HFF-Myc (cell line): ENCODE measurements around the gene HOTAIR.

Experiments used
- DNase-seq: peaks from one replicate; pipeline ENCODE4 v3.0.0-alpha.2; 2011; ENCODE audit warnings: low read depth; ENCODE audit errors: extremely low read depth
- H3K4me3 ChIP-seq: replicated peaks from 2 replicates; pipeline ENCODE4 v1.5.1; 2011; ENCODE audit warnings: low read depth, mild to moderate bottlenecking, control low read depth, low read length
- TF ChIP-seq, protein P1 (sequence below): IDR thresholded peaks from 2 replicates; pipeline ENCODE4 v1.5.1; 2012; ENCODE audit warnings: mild to moderate bottlenecking, low read depth, low read length, control low read depth; ENCODE audit errors: missing control alignments

HOTAIR gene

DNA sequence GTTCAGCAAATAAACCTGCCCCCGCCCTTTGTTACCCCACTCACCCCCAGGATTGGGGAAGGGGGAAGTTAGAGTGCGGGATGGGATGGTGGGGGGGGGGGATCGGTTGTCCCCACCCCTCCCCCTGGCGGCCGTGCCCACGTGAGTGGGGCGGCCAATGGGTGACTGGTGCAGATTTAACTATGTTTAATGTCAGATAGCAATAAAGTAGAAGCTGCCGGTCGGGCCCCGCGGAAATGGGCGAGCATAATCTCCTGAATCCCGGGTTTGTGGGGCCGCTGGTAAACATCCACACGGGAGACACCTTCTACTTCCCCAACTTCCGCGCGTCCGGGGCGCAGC, 20.1 kb downstream of the HOTAIR start, which contains the start of gene HOXC12:
Gene HOXC12 (plus strand): TSS at position 210 of the 342 bp plus-strand sequence. CDS start 27 bp downstream, at position 237.
- TF ChIP-seq, protein P1, sequence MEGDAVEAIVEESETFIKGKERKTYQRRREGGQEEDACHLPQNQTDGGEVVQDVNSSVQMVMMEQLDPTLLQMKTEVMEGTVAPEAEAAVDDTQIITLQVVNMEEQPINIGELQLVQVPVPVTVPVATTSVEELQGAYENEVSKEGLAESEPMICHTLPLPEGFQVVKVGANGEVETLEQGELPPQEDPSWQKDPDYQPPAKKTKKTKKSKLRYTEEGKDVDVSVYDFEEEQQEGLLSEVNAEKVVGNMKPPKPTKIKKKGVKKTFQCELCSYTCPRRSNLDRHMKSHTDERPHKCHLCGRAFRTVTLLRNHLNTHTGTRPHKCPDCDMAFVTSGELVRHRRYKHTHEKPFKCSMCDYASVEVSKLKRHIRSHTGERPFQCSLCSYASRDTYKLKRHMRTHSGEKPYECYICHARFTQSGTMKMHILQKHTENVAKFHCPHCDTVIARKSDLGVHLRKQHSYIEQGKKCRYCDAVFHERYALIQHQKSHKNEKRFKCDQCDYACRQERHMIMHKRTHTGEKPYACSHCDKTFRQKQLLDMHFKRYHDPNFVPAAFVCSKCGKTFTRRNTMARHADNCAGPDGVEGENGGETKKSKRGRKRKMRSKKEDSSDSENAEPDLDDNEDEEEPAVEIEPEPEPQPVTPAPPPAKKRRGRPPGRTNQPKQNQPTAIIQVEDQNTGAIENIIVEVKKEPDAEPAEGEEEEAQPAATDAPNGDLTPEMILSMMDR, result no peak
- no peak for DNase-seq
- H3K4me3 ChIP-seq, result no peak within 1 kb of the TSS

DNA sequence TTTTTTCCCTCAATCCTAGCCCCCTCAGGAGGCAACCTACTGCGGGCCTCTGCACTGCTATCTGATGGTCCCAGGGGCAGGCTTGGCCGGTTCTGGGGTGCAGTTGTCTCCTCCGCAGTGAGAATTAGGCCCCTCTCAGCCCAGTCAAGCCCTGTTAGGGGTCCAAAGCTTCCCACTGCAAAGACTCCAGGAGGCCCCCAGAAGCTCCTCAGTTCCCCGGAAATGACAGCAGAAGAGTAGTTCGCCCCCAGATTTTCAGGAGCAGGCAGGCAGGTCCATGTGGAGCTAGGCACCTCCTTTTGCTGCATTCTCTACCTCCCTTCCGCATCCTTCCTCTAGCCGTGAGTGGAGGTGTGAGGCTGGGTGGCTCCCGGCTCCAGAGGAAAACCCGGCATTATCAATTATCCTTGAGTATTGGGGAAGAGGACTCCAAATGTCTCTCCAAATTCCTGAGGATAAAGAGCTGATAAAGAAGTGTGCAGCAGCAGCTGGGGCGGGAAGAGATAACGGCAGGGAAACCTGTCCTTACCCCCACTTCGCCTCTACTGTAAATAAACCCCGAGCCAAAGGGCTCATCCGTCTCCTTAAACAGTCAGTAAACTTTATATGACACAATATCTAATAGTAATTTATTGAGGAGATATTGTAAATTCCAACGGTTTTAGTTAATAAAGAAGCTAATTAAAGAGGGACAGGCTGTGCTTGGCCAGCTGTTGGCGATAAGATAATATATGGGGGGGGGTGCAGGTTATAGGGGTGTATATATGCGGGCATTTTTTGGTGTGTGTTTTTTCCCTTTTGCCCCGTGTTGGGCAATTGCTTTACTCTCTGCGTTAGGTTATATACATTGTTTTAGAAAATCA, 20.7 kb downstream of the HOTAIR start:
- no peak for DNase-seq
- TF ChIP-seq, protein P1, result no peak
- no peak overlapping the region for H3K4me3 ChIP-seq

DNA sequence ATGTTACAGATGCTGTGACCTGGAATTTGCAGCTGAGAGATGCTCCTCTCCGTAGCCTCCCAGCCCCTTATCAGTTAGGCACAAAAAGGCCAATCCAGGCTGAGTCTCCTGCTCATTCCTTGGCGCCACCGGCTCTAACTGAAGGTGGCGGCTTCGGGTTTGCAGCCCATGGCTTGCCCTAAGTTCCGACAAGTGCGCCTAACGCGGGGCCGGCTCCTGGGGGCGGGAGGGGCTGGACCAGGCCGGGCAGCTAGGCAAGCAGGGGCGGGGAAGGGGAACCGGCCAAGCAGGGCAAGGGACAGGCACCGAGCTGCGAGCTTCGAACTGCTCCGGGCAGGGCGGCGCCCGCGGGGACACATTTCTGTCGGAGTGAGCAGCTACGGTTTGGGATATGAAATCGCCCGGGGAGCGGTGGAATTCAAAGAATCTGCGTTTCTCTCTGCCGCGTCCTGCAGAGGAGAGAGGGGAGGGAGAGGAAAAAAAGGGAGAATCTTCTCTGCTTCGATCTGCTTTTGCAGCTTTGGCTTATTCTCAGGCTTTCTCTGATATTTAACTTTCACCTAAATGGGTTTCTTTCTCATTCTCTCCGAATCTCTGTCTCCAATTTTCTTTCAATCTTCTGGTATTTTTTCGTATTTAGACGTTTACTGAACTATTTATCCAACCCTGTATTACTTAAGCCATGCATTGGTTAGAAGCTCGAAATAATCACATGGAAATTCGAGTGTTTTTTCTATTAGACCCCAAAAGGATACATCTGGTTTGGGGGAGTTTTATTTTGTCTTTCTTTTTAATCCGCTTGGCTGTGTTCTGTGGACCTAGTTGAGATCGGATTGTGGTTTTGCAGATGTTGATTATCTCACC, 21.7 kb downstream of the HOTAIR start:
- no peak overlapping the region for H3K4me3 ChIP-seq
- TF ChIP-seq, protein P1, result no peak
- no peak for DNase-seq

DNA sequence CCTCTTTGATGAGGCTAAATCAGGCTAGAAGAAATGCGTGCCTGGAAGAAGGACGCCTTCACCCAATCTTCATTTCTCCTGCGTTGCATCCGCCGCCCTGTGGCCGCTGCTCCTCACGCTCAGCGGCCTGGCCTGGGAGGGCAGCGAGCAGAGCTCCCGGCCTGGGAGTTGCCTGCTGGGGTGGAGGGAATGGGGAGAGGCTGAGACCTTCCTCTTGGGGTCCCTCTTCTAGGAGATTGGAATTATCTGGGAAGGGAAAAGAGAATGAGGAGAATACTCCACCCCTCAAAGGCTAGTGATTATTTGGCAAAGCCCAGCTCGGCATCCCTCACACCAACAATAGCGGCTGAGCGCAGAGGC, 22.4 kb downstream of the HOTAIR start:
- no peak for DNase-seq
- H3K4me3 ChIP-seq, result no peak overlapping the region
- TF ChIP-seq, protein P1, result no peak

DNA sequence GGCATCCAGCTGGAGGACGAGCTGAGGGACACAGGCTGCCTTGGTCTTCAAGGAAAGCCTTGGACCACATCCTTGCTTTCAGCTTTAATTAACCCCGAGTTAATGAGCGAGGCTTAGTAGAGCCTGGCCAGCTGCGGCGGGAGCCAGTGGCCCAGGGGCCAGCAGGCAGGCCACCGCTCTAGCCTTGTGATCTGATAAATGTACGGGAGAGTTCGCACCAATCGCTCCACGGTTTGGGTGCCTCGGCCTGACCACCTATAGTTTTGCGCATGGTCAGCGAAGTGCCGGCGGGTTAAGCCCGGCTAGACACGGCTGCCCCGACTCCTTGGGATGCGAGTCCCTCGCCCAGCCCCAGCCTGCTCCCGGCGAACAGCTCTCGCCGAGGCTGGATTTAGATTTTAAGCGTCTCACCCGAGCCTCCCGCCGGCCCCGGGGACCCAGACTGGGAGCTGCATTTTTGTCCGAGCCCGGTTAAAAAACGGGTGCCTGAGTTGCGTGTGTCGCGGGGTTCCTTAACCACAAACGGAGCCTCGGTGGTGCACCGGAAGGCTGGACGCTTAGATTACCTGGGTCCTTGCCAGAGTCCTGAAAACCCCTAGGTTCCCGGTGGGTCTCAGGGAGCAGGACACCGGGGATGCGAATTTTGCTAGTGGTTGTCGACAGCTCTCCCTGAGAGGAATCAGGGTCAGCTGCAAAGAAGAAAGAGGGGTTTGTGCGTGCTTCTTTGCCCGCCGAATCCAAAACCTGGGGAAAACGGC, 23.0 kb downstream of the HOTAIR start:
- H3K4me3 ChIP-seq, result no peak overlapping the region
- no peak for DNase-seq
- TF ChIP-seq, protein P1, result no peak

DNA sequence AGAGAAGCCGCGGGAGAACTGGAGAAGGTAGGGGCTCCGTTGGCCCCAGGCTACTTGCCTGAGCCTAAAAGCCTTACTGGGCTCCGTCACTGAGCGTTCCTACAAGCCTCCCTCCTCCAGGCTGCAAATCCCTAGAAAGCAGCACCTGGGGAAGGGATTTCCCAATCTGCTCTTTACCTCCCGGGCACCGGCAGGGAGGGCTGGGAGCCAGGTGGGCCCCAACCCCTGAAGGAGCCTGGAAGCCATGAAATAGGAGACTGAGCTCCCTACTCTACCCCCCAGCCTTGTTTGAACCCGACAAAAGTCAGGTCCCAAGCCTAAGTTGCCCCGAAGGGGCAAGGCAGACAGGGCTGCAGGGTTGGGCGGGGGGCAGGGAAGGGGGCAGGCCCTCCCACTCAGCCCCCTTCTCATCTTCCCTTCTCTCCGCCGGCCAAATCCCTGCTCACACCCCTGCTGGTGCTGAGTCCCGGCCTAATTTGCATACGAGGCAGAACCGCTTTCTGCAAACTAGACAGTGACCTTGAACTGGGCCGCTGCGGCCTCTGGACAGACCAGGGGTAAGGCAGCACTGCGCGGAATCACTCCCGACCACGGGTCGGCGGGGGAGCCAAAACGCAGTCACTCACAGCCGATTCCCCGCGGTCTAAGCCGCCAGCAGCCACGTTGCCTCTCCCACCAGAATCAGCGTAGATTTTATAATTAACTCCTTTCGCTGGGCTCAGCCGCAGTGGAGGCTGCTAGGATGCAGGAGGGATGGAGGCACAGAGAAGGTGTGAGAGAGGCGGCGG, 23.8 kb downstream of the HOTAIR start:
- TF ChIP-seq, protein P1, result no peak
- no peak overlapping the region for H3K4me3 ChIP-seq
- no peak for DNase-seq
